Measurements from ENCODE around the gene DHX40.

DHX40 gene

GRCh38 chr17:59637611-59638310 is 72.4 kb downstream of the DHX40 start:
- TF ChIP-seq POU2F2 (IDR thresholded peaks at IDR 0.05; ENCODE audit: low read depth, low read length) (no peak), POLR2A (IDR thresholded peaks at IDR 0.05; ENCODE audit: low read depth, low read length) (no peak), SPI1 (IDR thresholded peaks at IDR 0.05; ENCODE audit: low read depth, low read length) (no peak), TAF1 (IDR thresholded peaks at IDR 0.05; ENCODE audit: low read depth, low read length) (no peak), PAX5 (IDR thresholded peaks at IDR 0.05; ENCODE audit: insufficient read depth, low read length, severe bottlenecking) (no peak), POLR2AphosphoS5 (IDR thresholded peaks at IDR 0.05; ENCODE audit: low read depth, low read length) (no peak)
- FAIRE-seq, result no peak
- DNase-seq (ENCODE audit: insufficient read length, low spot score), result no peak

GRCh38 chr17:59638553-59638952 is 73.1 kb downstream of the DHX40 start:
- DNase-seq (ENCODE audit: insufficient read length, low spot score) (no peak), FAIRE-seq (no peak)
- TF ChIP-seq POLR2AphosphoS5 (IDR thresholded peaks at IDR 0.05; ENCODE audit: low read depth, low read length) (no peak), PAX5 (IDR thresholded peaks at IDR 0.05; ENCODE audit: insufficient read depth, low read length, severe bottlenecking) (no peak), POU2F2 (IDR thresholded peaks at IDR 0.05; ENCODE audit: low read depth, low read length) (no peak), POLR2A (IDR thresholded peaks at IDR 0.05; ENCODE audit: low read depth, low read length) (no peak), TAF1 (IDR thresholded peaks at IDR 0.05; ENCODE audit: low read depth, low read length) (no peak)

DNA sequence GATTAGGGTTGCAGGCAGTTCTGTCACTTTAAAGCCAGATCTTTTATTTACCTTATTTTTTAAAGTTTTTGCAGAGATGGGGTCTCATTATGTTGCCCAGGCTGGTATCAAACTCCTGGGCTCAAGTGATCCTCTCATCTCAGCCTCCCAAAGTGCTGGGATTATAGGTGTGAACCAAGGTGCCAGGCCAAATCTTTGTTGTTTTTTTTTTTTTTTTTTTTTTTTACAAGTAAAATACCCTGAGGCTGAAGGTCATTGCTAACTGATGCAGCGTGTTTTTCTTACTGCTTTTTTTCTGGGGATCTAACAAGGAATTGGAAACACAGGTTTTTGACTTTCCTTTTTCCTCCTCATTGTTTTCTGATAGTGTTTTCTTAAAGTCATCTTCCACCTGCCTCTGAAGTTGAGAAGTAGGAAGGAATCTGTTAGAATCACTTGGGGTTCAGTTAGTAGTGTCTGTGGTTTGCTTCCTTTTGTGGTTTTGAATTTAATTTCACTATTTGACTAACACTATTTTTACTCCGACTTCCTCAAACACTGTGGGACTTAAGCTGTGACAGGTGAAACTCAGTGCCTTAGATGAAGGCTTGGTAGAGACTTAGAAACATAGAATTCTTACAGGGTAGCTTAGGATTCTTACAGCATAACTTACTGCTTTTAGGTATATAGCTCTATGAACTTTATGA is 76.5 kb downstream of the DHX40 start:
- TF ChIP-seq SPI1 (IDR thresholded peaks at IDR 0.05; ENCODE audit: low read depth, low read length) (peak; percentile 89), POLR2AphosphoS5 (IDR thresholded peaks at IDR 0.05; ENCODE audit: low read depth, low read length) (no peak)
- DNase-seq (ENCODE audit: insufficient read length, low spot score), result peak; percentile 19
- peak; percentile 82 for FAIRE-seq

DNA sequence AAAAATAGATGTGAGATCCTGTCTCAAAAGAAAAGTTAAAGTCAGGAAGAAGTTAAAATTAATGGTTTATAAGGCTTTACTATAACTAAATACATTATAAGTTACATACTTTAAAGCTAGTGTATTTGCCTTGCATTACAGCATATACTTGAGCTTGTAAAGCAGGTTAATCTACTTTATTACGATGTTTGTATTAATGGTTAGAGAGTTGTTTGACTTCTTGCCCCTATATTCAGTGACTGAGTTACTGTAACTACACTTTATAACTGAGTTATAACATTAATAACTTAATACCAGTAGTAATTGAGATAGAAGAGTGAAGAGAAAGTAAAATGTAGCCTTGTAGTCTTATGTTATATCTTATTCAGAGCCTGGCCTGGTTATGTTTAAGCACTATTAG is 77.2 kb downstream of the DHX40 start:
- no peak for DNase-seq (ENCODE audit: insufficient read length, low spot score)
- FAIRE-seq, result no peak

DNA sequence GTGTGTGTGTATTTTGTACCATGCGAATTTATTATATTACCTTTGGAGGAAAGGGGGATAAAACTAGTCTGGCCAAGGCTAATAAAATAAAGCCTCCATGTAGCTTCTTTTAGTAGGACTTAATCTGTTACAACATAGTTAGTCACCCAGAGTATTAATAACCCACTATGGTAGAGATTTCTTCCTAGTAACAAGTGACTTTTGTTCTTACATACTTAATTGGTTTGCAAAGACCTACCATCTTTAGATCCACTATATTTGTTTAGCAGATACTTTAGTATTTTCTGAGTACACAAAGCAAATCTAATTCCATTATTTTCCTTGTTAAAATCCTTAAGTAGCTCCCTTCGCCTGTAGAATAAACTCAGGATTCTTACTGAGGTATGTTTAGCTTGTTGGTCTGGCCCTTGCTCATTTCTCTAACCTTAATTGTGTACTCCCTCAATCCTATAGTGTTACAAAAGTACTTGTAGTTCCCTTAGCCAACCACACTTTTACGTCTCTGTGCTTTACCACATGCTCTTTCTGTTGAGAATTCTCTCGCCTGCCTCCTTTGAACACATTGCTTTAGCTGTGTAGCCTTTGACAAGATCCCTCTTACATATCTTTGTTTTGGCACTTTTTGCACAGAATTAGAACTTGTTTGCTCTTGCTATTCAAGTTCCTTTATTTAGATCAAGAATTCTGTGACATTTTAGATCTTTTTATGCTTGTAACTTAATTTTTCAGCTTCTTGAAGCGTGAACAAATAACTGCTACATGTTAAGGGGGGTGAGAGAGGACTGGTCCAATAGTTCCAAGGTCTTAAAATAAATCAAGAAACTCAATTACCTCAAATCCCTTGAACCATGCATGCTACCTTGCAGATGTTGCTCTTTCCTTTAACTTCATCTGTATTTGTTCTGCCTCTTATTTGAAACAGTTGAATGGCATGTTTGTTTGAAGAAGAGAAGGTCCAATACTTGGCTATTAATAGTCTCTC is 78.0 kb downstream of the DHX40 start:
- FAIRE-seq, result peak; percentile 84
- no peak for TF ChIP-seq POLR2AphosphoS5 (IDR thresholded peaks at IDR 0.05; ENCODE audit: low read depth, low read length)
- no peak for TF ChIP-seq POU2F2 (IDR thresholded peaks at IDR 0.05; ENCODE audit: low read depth, low read length)
- no peak for TF ChIP-seq POLR2A (IDR thresholded peaks at IDR 0.05; ENCODE audit: low read depth, low read length)
- TF ChIP-seq PAX5 (IDR thresholded peaks at IDR 0.05; ENCODE audit: insufficient read depth, low read length, severe bottlenecking), result no peak
- TF ChIP-seq TAF1 (IDR thresholded peaks at IDR 0.05; ENCODE audit: low read depth, low read length), result no peak
- TF ChIP-seq SPI1 (IDR thresholded peaks at IDR 0.05; ENCODE audit: low read depth, low read length), result no peak
- no peak for DNase-seq (ENCODE audit: insufficient read length, low spot score)

More for the DNA sequence above, 77.2 kb downstream of the DHX40 start:
- TF ChIP-seq SPI1 (IDR thresholded peaks at IDR 0.05; ENCODE audit: low read depth, low read length) (no peak), POLR2A (IDR thresholded peaks at IDR 0.05; ENCODE audit: low read depth, low read length) (no peak), POU2F2 (IDR thresholded peaks at IDR 0.05; ENCODE audit: low read depth, low read length) (no peak), PAX5 (IDR thresholded peaks at IDR 0.05; ENCODE audit: insufficient read depth, low read length, severe bottlenecking) (no peak), POLR2AphosphoS5 (IDR thresholded peaks at IDR 0.05; ENCODE audit: low read depth, low read length) (no peak)

DNA sequence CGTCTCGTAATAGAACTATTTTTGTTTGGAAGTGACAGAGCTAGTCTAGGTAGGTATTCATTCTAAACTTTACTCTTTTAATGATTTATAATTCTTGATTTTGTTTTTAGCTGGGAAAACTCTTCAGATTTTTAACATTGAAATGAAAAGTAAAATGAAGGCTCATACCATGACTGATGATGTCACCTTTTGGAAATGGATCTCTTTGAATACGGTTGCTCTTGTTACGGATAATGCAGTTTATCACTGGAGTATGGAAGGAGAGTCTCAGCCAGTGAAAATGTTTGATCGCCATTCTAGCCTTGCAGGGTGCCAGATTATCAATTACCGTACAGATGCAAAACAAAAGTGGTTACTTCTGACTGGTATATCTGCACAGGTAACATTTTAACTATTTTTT is 81.9 kb downstream of the DHX40 start:
- DNase-seq (ENCODE audit: insufficient read length, low spot score), result no peak
- TF ChIP-seq POLR2AphosphoS5 (IDR thresholded peaks at IDR 0.05; ENCODE audit: low read depth, low read length), result no peak
- no peak for TF ChIP-seq TAF1 (IDR thresholded peaks at IDR 0.05; ENCODE audit: low read depth, low read length)
- no peak for TF ChIP-seq POU2F2 (IDR thresholded peaks at IDR 0.05; ENCODE audit: low read depth, low read length)
- TF ChIP-seq POLR2A (IDR thresholded peaks at IDR 0.05; ENCODE audit: low read depth, low read length), result no peak
- no peak for FAIRE-seq

DNA sequence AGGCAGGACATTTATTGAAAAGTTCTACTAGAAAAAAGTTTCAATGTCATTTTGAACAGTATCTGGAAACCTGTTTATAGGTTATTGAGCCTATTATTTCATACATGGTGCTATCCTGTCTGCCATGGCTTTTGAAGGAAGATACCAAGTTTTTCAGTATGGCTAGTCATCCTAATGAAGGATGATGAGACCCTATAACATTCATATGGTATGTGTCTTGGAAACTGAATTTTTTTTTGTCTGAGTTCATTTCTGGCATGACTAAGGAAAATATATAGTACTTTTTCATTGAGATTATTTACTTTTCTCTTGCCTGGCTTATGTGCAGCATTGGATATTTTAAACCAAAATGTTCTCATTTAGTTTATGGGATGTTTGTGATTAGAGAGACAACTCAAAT is 84.5 kb downstream of the DHX40 start:
- FAIRE-seq, result no peak
- TF ChIP-seq PAX5 (IDR thresholded peaks at IDR 0.05; ENCODE audit: insufficient read depth, low read length, severe bottlenecking) (no peak), POU2F2 (IDR thresholded peaks at IDR 0.05; ENCODE audit: low read depth, low read length) (no peak)
- DNase-seq (ENCODE audit: insufficient read length, low spot score), result no peak

GRCh38 chr17:59650642-59651041 is 85.2 kb downstream of the DHX40 start:
- DNase-seq (ENCODE audit: insufficient read length, low spot score) (no peak), FAIRE-seq (no peak)
- no peak for TF ChIP-seq TAF1 (IDR thresholded peaks at IDR 0.05; ENCODE audit: low read depth, low read length)
- TF ChIP-seq SPI1 (IDR thresholded peaks at IDR 0.05; ENCODE audit: low read depth, low read length), result no peak
- TF ChIP-seq POU2F2 (IDR thresholded peaks at IDR 0.05; ENCODE audit: low read depth, low read length), result no peak
- no peak for TF ChIP-seq PAX5 (IDR thresholded peaks at IDR 0.05; ENCODE audit: insufficient read depth, low read length, severe bottlenecking)
- no peak for TF ChIP-seq POLR2A (IDR thresholded peaks at IDR 0.05; ENCODE audit: low read depth, low read length)
- no peak for TF ChIP-seq POLR2AphosphoS5 (IDR thresholded peaks at IDR 0.05; ENCODE audit: low read depth, low read length)

- DNase-seq (ENCODE audit: insufficient read length, low spot score) (no peak), FAIRE-seq (no peak)
- TF ChIP-seq POU2F2 (IDR thresholded peaks at IDR 0.05; ENCODE audit: low read depth, low read length), result no peak
- TF ChIP-seq TAF1 (IDR thresholded peaks at IDR 0.05; ENCODE audit: low read depth, low read length), result no peak
- TF ChIP-seq POLR2A (IDR thresholded peaks at IDR 0.05; ENCODE audit: low read depth, low read length), result no peak
- TF ChIP-seq SPI1 (IDR thresholded peaks at IDR 0.05; ENCODE audit: low read depth, low read length), result no peak
- TF ChIP-seq PAX5 (IDR thresholded peaks at IDR 0.05; ENCODE audit: insufficient read depth, low read length, severe bottlenecking), result no peak
- TF ChIP-seq POLR2AphosphoS5 (IDR thresholded peaks at IDR 0.05; ENCODE audit: low read depth, low read length), result no peak
These were observed 85.9 kb downstream of the DHX40 start for GRCh38 chr17:59651346-59651745.

Measured in GM12891 (cell line).